HG02981 (cell line): Measurements from ENCODE around the gene GRN.

Experiments
- ATAC-seq: cut with Tn5 transposase; IDR thresholded peaks from one replicate; pipeline ENCODE4 v1.9.1; 2021; ENCODE audit warnings: mild to moderate bottlenecking, moderate library complexity; ENCODE audit not compliant: unreplicated experiment

Gene GRN

GRCh38 chr17:44344939-44345453, at the start of gene GRN:
Gene GRN (plus strand): TSS chr17:44345302. CDS start chr17:44349165, 3,863 bp downstream.
- peak; percentile 47 for ATAC-seq

- no peak for ATAC-seq
These were observed 47.1 kb upstream of the GRN start for GRCh38 chr17:44297975-44298374.

- no peak for ATAC-seq
These were observed 40.5 kb upstream of the GRN start for GRCh38 chr17:44304651-44305050.

- no peak for ATAC-seq
These were observed 37.5 kb upstream of the GRN start for GRCh38 chr17:44307387-44308186.

- no peak for ATAC-seq
These were observed 36.7 kb upstream of the GRN start, which contains the start of gene RUNDC3A for GRCh38 chr17:44308320-44308818. Gene RUNDC3A (plus strand): TSS chr17:44308601. CDS start chr17:44308833, 232 bp downstream.

- no peak for ATAC-seq
These were observed 36.2 kb upstream of the GRN start for GRCh38 chr17:44308865-44309264.

GRCh38 chr17:44309472-44309871, 35.6 kb upstream of the GRN start:
- no peak for ATAC-seq

- no peak for ATAC-seq
These were observed 34.9 kb upstream of the GRN start for GRCh38 chr17:44310188-44310587.

GRCh38 chr17:44310609-44311376, 34.3 kb upstream of the GRN start:
- ATAC-seq: no peak

- no peak for ATAC-seq
These were observed 33.4 kb upstream of the GRN start for GRCh38 chr17:44311562-44312181.

GRCh38 chr17:44312396-44313104, 32.6 kb upstream of the GRN start:
- ATAC-seq: no peak

GRCh38 chr17:44314031-44314430, 31.1 kb upstream of the GRN start:
- ATAC-seq: no peak

GRCh38 chr17:44314524-44314868, 30.6 kb upstream of the GRN start:
- no peak for ATAC-seq

GRCh38 chr17:44314869-44315661, 30.0 kb upstream of the GRN start:
- no peak for ATAC-seq

GRCh38 chr17:44315760-44316731, 29.1 kb upstream of the GRN start:
- ATAC-seq: no peak

- ATAC-seq: no peak
These were observed 27.6 kb upstream of the GRN start for GRCh38 chr17:44317545-44317944.

- no peak for ATAC-seq
These were observed 26.8 kb upstream of the GRN start for GRCh38 chr17:44318077-44318892.

GRCh38 chr17:44320066-44320465, 25.0 kb upstream of the GRN start:
- no peak for ATAC-seq
